ENCODE measurements around the gene ARHGAP21.

DNA sequence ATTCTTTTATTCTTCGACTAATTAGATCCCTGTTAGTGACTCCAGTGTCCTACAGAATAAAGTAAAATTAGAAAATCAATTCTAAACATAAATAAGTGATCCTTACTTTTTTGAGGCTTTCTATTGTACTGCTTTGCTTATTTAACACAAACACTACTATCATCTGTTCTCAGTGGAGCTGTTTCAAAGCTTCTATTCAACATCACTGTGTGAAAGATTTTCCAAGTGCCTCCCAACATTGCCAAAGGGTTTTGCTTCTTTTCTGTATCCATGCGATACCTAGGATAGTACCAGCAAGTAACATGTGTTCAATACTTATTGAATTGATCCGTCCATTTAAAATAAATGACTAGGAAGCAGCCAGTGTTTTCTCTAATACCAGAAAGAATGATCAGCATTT, 125.7 kb downstream of the ARHGAP21 start:
- no peak for TF ChIP-seq EZH2 (IDR thresholded peaks at IDR 0.05; ENCODE audit: low read length)
- TF ChIP-seq, protein P1, sequence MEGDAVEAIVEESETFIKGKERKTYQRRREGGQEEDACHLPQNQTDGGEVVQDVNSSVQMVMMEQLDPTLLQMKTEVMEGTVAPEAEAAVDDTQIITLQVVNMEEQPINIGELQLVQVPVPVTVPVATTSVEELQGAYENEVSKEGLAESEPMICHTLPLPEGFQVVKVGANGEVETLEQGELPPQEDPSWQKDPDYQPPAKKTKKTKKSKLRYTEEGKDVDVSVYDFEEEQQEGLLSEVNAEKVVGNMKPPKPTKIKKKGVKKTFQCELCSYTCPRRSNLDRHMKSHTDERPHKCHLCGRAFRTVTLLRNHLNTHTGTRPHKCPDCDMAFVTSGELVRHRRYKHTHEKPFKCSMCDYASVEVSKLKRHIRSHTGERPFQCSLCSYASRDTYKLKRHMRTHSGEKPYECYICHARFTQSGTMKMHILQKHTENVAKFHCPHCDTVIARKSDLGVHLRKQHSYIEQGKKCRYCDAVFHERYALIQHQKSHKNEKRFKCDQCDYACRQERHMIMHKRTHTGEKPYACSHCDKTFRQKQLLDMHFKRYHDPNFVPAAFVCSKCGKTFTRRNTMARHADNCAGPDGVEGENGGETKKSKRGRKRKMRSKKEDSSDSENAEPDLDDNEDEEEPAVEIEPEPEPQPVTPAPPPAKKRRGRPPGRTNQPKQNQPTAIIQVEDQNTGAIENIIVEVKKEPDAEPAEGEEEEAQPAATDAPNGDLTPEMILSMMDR (optimal IDR thresholded peaks at IDR 0.05 in 1 of 3, IDR thresholded peaks at IDR 0.05 in 1 of 3, conservative IDR thresholded peaks at IDR 0.05 in 1 of 3; ENCODE audit: extremely low read depth in 1 of 3, insufficient read depth in 2 of 3, low read length in 3 of 3): no peak
